ENCODE measurements around the gene VWDE. TPM values are rescaled to one million over a fixed set of nuclear protein-coding genes. Genes with fewer than 3 reads are reported as not detected.
"Not testable (repeated sequence)": the region's sequence is repeated elsewhere in the genome, so short reads cannot be mapped to it uniquely, and the experiment has no call there.

Gene VWDE
- polyA plus RNA-seq, 4 donors = 3.8 to 5.5 (median 4.4) TPM

- not testable (repeated sequence) for DNase-seq (ENCODE audit: low read depth in 4 of 4, low spot score in 3 of 4)
These were observed 4.0 kb upstream of the VWDE start for GRCh38 chr7:12407652-12408051.

- DNase-seq (ENCODE audit: low read depth in 4 of 4, low spot score in 3 of 4) = no peak
These were observed 1.3 kb downstream of the VWDE start for GRCh38 chr7:12402365-12402725.

GRCh38 chr7:12401538-12402364 lies 1.9 kb downstream of the VWDE start:
- DNase-seq (ENCODE audit: low read depth in 4 of 4, low spot score in 3 of 4) = no peak

GRCh38 chr7:12398186-12398585 lies 5.5 kb downstream of the VWDE start:
- DNase-seq (ENCODE audit: low read depth in 4 of 4, low spot score in 3 of 4) = no peak

GRCh38 chr7:12397671-12398070 lies 6.0 kb downstream of the VWDE start:
- no peak for DNase-seq (ENCODE audit: low read depth in 4 of 4, low spot score in 3 of 4)

GRCh38 chr7:12396670-12397069 lies 7.0 kb downstream of the VWDE start:
- not testable (repeated sequence) for DNase-seq (ENCODE audit: low read depth in 4 of 4, low spot score in 3 of 4)

GRCh38 chr7:12391922-12392615 lies 11.6 kb downstream of the VWDE start:
- DNase-seq (ENCODE audit: low read depth in 4 of 4, low spot score in 3 of 4) = no peak

GRCh38 chr7:12389089-12389700 lies 14.5 kb downstream of the VWDE start:
- peak in 2 of 4 donors; percentile 18 to 19 for DNase-seq (ENCODE audit: low read depth in 4 of 4, low spot score in 3 of 4)

GRCh38 chr7:12386313-12386740 lies 17.3 kb downstream of the VWDE start:
- no peak for DNase-seq (ENCODE audit: low read depth in 4 of 4, low spot score in 3 of 4)

GRCh38 chr7:12385364-12385786 lies 18.3 kb downstream of the VWDE start:
- DNase-seq (ENCODE audit: low read depth in 4 of 4, low spot score in 3 of 4) = no peak

GRCh38 chr7:12383377-12383776 lies 20.3 kb downstream of the VWDE start:
- DNase-seq (ENCODE audit: low read depth in 4 of 4, low spot score in 3 of 4) = no peak

GRCh38 chr7:12378389-12378788 lies 25.3 kb downstream of the VWDE start:
- no peak for DNase-seq (ENCODE audit: low read depth in 4 of 4, low spot score in 3 of 4)

GRCh38 chr7:12377406-12377805 lies 26.3 kb downstream of the VWDE start:
- DNase-seq (ENCODE audit: low read depth in 4 of 4, low spot score in 3 of 4) = no peak

GRCh38 chr7:12373580-12374263 lies 29.9 kb downstream of the VWDE start:
- no peak for DNase-seq (ENCODE audit: low read depth in 4 of 4, low spot score in 3 of 4)

- DNase-seq (ENCODE audit: low read depth in 4 of 4, low spot score in 3 of 4) = no peak
These were observed 33.4 kb downstream of the VWDE start for GRCh38 chr7:12370249-12370648.

GRCh38 chr7:12369756-12370155 lies 33.9 kb downstream of the VWDE start:
- DNase-seq (ENCODE audit: low read depth in 4 of 4, low spot score in 3 of 4) = no peak

- DNase-seq (ENCODE audit: low read depth in 4 of 4, low spot score in 3 of 4) = no peak
These were observed 34.6 kb downstream of the VWDE start for GRCh38 chr7:12369072-12369471.

GRCh38 chr7:12360948-12361347 lies 42.7 kb downstream of the VWDE start:
- no peak for DNase-seq (ENCODE audit: low read depth in 4 of 4, low spot score in 3 of 4)

- DNase-seq (ENCODE audit: low read depth in 4 of 4, low spot score in 3 of 4) = no peak
These were observed 45.0 kb downstream of the VWDE start for GRCh38 chr7:12358694-12359093.

- DNase-seq (ENCODE audit: low read depth in 4 of 4, low spot score in 3 of 4) = no peak
These were observed 46.2 kb downstream of the VWDE start for GRCh38 chr7:12357508-12357907.

GRCh38 chr7:12351843-12352242 lies 51.8 kb downstream of the VWDE start:
- DNase-seq (ENCODE audit: low read depth in 4 of 4, low spot score in 3 of 4) = no peak
